GM19452 (cell line): ENCODE measurements around the gene SLC16A8.
"Not testable (repeated sequence)": the region's sequence is repeated elsewhere in the genome, so short reads cannot be mapped to it uniquely, and the experiment has no call there.

Experiments
- ATAC-seq: cut with Tn5 transposase; IDR thresholded peaks from one replicate; pipeline ENCODE4 v1.9.1; 2021; ENCODE audit not compliant: unreplicated experiment

The SLC16A8 gene

GRCh38 chr22:38051261-38051660 is 32.7 kb downstream of the SLC16A8 start:
- no peak for ATAC-seq

DNA sequence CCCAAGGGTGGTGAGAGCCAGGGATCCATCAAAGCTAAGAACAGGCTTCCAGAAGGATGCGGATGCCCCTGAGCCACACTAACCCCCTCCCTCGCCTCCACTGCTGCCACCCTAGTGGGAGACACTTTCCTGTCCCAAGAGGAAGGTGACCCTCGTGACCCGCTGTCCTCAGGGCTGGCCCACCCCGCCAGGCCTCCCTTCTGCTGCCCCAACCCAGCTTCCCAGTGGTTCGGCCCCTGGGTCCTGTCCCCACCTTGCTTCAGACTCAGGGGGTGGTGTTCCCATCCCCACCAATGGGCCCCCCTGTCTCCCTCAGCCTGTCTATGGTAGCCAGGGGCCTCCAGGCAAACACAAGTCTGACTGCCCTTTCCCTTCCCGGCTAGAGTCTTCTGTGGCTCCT is 33.3 kb downstream of the SLC16A8 start:
- ATAC-seq: no peak

DNA sequence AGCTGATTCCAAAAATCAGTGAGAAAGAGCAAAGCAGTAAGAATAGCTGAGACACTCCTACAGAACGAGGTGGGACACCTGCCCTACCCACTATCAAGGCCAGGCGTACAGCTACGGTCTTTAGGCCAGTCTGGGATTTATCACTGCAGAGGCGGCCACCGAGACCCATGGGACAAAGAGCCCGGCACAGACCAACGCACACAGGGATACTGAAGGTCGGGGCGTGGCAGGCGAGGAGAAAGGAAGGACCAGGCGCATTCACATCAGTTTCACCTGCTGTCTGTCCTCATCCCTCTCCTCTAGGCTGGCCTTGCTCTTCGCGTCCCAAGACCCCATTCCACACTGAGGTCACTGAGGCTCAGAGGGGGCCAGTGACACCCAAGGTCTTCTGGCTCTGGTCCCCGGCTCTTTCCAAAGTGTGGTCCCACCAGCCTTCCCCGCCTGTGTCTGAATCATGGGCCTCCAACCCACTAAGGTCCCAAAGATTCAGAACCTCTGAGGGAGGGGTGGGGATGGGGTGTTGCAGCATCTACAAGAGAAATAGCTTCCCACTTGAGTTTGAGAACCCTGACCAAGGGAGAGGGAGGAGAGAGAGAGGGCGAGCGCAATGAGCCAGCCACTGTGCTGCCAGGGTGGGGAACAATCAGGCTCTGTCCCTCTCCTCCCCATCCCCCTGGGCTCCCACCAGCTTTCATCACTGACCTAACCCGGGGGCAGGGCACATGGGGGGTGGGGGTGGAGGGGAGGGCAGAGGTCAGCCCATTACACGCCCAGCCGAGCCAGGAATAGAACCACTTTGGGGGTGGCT is 34.0 kb downstream of the SLC16A8 start:
- no peak for ATAC-seq

GRCh38 chr22:38046070-38046748 is 37.8 kb downstream of the SLC16A8 start:
- no peak for ATAC-seq

DNA sequence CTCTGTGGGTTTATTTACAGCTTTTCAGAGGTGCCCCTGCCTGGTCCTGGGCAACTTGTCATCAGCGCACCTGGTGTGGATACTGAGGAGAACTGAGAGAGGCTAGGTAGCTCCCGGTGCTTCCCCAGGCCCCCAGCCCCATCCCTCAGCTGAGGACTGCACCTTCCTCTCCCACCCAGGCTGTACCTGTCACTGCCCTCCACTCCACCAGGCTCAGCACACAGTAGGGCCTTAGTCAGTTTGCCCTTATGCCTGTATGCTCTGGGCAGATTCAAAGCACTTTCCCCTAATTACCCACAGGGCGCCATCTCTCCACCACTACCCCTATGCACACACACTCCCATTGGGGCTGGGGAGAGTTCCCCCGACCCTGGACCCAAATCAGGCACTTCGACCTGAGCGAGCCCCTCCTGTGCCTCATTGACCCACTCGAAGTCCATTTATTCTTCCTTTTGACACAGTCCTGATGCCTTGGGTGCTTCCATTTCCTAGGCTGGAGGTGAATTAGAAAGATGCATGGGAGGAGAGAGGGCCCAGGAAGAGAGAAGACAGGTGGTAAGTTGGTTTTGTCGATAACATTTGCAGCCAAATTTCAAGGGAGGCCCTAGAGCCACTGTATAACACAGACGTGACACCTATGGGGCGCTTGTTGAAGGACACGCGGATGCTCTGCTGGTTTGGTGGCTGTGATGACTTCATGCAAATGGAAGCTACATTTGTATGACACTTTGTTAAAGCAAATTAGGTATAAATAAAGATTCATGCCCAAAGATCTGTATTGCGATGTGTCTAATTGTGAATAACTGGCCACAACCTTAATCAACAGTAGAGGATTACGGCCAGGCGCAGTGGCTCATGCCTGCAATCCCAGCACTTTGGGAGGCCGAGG is 40.6 kb downstream of the SLC16A8 start:
- ATAC-seq: no peak

DNA sequence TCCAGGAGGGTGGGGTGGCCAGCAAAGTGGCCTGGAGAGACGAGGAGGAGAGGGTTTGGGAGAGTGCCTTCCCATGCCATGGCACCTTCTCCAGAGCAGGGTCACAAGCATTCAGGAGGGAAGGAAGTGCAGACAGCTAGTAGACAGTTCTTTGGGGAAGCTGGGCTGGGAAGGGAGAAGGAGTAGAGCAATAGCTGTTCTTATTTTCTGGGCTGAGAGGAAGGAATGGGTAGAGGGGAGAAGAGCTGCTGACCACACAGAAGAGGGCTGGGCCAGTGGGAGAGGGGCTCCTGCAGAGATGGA is 41.5 kb downstream of the SLC16A8 start:
- ATAC-seq: no peak

DNA sequence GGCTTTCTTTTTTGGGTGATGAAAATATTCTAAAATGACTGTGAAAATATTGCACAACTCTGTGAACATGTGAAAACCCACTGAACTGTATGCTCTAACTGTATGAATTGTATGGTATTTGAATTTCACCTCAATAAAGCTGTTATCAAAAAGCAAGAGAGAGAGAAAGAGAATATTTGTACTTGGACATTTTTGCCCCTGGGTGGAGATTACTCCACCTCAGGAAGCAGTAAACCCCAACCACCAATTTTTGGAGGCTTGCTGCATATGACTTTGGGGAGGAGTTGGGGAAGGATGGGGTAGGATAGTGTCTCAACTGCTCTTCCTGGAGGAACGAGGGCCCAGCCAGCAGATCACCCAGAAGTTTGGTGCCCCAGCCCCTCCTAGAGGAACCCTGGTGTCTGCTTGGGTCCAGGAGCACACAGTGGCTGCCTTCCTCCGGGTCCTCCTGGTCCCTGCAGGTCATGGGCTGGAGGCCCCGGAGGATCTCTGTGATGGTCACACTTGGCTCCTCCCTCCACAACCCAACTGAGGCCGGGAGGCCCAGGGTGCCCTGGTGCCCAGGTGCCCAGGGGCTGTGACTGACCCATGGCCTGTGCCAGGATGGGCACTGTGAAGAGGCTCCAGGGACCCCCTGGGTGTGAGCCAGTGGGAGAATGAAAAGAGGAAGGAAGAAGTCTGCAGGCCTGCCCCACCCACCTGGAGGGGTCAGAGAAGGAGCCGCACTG is 42.1 kb downstream of the SLC16A8 start:
- no peak for ATAC-seq

DNA sequence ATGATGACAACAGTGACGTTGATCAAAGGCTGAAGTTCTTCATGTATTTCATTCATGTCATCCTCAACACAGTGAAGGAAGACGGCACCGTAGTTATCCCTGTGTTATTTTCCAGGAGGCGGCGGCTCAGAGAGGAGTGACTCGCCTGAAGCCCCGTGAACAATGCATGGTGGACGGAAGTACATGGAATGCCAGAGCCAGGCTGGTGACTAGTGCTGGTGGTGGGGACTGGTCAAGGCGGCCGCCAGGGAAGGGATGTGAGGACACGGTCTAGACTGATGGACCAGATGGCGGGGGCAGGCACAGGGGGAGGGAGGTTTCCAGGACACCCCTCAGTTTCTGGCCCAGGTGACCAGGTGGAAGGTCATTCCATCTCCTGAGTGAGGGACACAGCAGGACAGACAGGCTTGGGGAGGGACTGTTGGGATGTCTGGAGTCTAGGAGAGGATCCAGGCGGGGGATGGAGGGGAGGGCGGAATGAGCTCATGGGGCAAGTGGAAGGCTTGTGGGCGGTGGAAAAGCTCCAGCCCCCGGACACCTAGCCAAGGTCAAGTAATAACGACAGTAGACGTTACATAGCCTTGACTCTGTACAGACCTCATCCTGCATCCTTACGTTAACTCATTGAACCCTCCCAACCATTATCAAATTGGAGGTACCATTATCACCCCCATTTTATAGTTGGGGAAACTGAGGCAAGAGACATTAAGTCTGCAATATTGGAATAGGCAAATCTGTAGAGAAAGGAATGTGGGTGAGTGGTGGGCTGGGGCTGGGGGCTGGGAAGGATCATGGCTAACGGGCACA is 42.8 kb downstream of the SLC16A8 start:
- no peak for ATAC-seq

DNA sequence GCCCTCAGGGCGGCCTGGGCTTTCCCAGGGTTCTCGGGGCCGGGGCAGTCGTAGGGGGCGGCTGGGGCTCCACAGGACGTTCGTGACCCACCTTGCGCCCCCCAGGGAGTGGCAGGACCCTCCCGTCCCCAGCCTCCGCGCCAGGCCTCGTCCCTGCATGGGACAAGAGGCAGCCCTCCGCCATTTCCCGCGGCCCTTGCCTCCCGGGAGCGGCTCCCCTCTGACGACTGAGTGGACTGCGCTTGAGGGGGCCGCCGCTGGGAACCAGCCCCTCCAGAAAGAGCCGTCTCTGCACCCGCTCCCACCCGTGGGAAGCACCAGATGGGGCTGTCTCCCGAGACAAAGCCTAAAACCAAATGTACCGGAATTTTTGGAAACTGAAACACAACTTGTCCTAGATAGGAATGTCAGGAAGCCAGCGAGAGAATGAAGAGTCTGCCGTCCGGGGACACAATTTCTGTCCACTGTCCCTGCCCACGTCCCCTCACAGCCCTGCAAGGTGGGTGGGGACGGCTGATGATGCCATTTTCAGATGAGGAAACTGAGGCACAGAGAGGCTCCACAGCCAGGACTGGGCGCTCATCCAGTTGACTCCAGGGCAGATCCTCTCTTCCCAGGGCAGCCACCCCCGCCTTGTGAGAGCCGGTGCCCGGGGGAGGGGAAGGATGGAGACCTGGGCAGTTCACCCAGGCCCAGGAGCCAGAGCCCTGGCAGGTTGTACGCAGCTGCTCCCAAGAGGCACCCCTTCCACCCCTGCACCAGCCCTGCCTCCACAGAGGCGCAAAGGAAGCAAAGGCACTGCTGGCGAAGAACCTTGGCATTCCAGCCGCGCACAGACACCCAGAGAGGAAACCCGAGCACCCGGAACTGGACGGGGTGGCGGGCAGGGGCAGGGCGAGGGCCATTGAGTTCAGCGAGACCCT is 44.8 kb downstream of the SLC16A8 start:
- no peak for ATAC-seq

DNA sequence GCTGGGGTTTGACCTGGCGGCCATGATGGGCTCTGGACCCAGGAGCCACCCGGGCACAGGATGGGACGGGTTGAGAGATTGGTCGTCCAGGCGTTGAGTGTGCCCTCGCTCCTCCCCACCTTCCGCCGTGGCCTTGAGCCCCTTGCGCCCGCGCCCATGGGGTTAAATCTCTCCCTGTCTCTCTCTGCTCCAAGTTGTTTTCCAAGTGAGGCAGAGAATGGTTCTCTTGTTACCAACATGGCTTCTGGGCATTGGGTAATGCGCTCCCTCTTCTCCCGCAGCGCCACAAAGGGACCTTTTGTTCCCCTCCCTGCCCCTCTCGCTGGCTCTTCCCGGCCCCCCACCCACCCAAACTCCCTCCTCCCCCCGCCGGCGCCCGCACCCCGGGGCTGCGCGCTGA is 45.6 kb downstream of the SLC16A8 start:
- ATAC-seq: no peak

- ATAC-seq: not testable (repeated sequence)
Observed at GRCh38 chr22:38037367-38038150, 46.4 kb downstream of the SLC16A8 start.

DNA sequence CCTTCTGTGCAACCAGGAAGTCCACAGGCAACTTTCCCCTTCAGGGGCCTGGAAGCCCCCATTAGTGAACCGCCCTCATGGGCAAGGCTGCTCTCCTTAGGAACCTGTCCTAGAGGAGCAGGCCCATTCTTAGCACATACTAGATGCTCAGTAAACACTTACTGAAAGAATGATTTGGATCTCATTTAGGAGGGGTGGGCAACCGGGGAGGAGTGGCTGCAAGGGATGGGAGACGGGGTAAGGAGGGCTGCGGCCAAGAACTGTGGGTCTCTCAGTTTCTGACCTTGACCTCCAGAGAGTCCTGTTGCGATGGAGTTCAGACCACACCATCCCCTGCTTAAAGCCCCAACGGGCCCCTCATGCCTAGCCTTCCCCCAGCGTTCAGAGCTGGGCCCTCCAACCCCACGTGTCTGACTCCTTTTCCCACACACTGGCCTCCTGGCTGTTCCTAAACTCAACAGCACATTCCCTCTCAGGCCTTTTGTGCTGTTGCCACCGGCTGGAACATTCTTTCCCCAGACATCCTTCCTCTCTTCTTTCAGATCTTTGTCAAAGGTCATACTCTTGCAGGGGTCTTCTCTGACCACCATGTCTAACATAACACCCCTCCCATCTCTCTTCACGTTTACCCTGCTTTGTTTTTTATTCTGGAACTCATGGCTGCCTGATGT is 47.5 kb downstream of the SLC16A8 start:
- no peak for ATAC-seq

GRCh38 chr22:38035530-38035885 is 48.5 kb downstream of the SLC16A8 start:
- ATAC-seq: no peak

GRCh38 chr22:38034884-38035529 is 49.0 kb downstream of the SLC16A8 start:
- no peak for ATAC-seq

GRCh38 chr22:38034278-38034882 is 49.6 kb downstream of the SLC16A8 start:
- ATAC-seq: no peak

- ATAC-seq: no peak
Observed at GRCh38 chr22:38033522-38034277, 50.3 kb downstream of the SLC16A8 start.
